ENCODE results near the gene TRAK1. TPM values are rescaled to one million over a fixed set of nuclear protein-coding genes. Genes with fewer than 3 reads are reported as not detected.
A peak's percentile ranks its signal among the peaks of the same experiment; 100 is the strongest.

The TRAK1 gene
- total and polyA plus RNA-seq, 4 donors = 18.2 to 65.4 (median 32.5) TPM

DNA sequence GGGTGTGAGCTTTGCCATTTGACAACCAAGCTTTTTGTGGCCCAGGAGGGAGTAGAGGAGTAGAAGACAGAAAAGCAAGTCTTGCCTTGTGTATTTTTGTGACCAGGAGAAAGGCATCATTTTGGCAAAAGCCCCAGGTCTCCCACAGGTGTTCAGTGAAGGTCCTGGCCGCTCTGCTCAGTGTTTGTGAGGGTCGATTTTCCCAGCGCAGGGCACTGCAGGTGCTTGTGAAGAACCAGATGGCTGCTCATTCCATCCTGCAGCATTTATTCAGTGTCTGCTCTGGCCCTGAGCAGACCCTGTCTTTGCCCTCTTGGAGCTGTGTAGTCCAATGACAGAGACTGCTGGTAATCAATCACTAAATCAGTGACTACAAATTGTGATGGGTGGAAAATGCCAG, 19.5 kb downstream of the TRAK1 start:
- no peak overlapping the region for H3K4me3 ChIP-seq
- H3K9ac ChIP-seq (ENCODE audit: insufficient read depth in 1 of 2, low read length in 2 of 2) = no peak overlapping the region
- no peaks in the 10 kb centered on the region for H3K9me3 ChIP-seq (ENCODE audit: control insufficient read depth in 4 of 4, insufficient read depth in 3 of 4, low read length in 3 of 4)
- 95 to 97% methylated on average over 3 of the region's 3 CpGs for WGBS, 2 donors
- H3K36me3 ChIP-seq (ENCODE audit: control insufficient read depth in 4 of 4, insufficient read depth in 4 of 4, low read length in 4 of 4) = no peaks in the 10 kb centered on the region
- peaks cover 0 to 5% (median 0%) of the 10 kb centered on the region in 5 donors for H3K4me1 ChIP-seq (ENCODE audit: control insufficient read depth in 5 of 5, insufficient read depth in 5 of 5, low read length in 5 of 5)
- no peak for ATAC-seq (ENCODE audit: insufficient read depth, low FRiP score)
- no peak for DNase-seq
- no peaks in the 10 kb centered on the region for H3K27me3 ChIP-seq (ENCODE audit: control insufficient read depth in 3 of 3, insufficient read depth in 3 of 3, low read length in 2 of 3)
- TF ChIP-seq, protein P1, sequence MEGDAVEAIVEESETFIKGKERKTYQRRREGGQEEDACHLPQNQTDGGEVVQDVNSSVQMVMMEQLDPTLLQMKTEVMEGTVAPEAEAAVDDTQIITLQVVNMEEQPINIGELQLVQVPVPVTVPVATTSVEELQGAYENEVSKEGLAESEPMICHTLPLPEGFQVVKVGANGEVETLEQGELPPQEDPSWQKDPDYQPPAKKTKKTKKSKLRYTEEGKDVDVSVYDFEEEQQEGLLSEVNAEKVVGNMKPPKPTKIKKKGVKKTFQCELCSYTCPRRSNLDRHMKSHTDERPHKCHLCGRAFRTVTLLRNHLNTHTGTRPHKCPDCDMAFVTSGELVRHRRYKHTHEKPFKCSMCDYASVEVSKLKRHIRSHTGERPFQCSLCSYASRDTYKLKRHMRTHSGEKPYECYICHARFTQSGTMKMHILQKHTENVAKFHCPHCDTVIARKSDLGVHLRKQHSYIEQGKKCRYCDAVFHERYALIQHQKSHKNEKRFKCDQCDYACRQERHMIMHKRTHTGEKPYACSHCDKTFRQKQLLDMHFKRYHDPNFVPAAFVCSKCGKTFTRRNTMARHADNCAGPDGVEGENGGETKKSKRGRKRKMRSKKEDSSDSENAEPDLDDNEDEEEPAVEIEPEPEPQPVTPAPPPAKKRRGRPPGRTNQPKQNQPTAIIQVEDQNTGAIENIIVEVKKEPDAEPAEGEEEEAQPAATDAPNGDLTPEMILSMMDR (IDR thresholded peaks at IDR 0.05; ENCODE audit: control extremely low read depth, extremely low read depth) = no peak
- no peak overlapping the region for H3K27ac ChIP-seq (ENCODE audit: low read depth in 1 of 2, low read length in 1 of 2)

DNA sequence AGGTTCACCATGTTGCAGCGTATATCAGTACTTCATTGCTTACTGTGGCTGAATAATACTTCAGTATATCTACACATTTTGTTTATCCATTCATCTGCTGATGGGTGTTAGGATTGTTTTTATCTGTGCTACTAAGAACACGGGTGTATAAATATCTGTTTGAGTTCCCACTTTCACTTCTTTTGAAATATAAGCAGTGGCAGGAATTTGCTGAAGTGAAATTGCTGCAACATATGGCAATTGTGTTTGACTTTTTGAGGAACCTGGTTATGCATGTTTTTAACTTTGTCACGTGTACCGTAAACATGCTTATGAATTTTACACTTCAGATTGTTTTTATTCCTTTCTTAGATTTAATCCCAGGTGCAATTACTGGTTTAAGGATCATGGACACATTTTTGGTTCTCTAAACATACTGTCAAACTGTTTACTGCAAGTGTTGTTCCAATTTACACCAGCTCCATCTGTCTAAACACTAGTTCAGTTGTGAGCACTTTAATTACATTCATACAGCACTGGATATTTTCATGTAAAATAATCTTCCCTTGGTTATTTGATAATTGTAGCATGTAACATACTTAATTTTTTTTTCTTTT, 23.1 kb downstream of the TRAK1 start:
- WGBS, 2 donors = 41 to 46% methylated on average over 4 of the region's 4 CpGs
- Histone ChIP-seq H3K36me3 (ENCODE audit: control insufficient read depth in 4 of 4, insufficient read depth in 4 of 4, low read length in 4 of 4) (no peaks in the 10 kb centered on the region), H3K27ac (ENCODE audit: low read depth in 1 of 2, low read length in 1 of 2) (no peak overlapping the region), H3K9ac (ENCODE audit: insufficient read depth in 1 of 2, low read length in 2 of 2) (no peak overlapping the region), H3K4me1 (ENCODE audit: control insufficient read depth in 5 of 5, insufficient read depth in 5 of 5, low read length in 5 of 5) (peaks cover 0 to 13% (median 3%) of the 10 kb centered on the region in 5 donors), H3K9me3 (ENCODE audit: control insufficient read depth in 4 of 4, insufficient read depth in 3 of 4, low read length in 3 of 4) (no peaks in the 10 kb centered on the region), H3K4me3 (no peak overlapping the region), H3K27me3 (ENCODE audit: control insufficient read depth in 3 of 3, insufficient read depth in 3 of 3, low read length in 2 of 3) (no peaks in the 10 kb centered on the region)
- no peak for DNase-seq
- ATAC-seq (ENCODE audit: insufficient read depth, low FRiP score) = no peak
- TF ChIP-seq, protein P1 (IDR thresholded peaks at IDR 0.05; ENCODE audit: control extremely low read depth, extremely low read depth) = no peak

DNA sequence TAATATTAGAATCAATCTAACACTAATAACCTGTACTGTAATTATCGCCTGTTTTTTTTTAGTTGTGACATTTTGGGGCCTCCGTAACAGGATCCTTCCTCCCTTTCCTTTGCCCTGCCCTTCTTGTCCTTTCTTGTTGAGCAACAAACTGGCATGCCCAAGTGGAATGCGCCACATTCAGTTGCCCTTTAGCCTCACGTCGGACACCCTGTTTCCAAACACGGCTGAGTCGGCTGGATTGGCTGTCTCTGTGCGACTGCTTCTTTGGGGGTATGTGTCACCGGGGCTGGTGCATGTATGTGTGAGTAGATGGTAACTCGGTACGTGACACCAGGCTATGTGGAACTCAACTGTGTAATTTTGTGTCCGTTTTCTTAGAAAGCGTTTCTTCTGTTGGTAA, 24.1 kb downstream of the TRAK1 start:
- Histone ChIP-seq H3K4me3 (no peak overlapping the region), H3K9ac (ENCODE audit: insufficient read depth in 1 of 2, low read length in 2 of 2) (no peak overlapping the region), H3K9me3 (ENCODE audit: control insufficient read depth in 4 of 4, insufficient read depth in 3 of 4, low read length in 3 of 4) (no peaks in the 10 kb centered on the region), H3K27me3 (ENCODE audit: control insufficient read depth in 3 of 3, insufficient read depth in 3 of 3, low read length in 2 of 3) (no peaks in the 10 kb centered on the region), H3K4me1 (ENCODE audit: control insufficient read depth in 5 of 5, insufficient read depth in 5 of 5, low read length in 5 of 5) (peaks cover 0 to 19% (median 3%) of the 10 kb centered on the region in 5 donors), H3K36me3 (ENCODE audit: control insufficient read depth in 4 of 4, insufficient read depth in 4 of 4, low read length in 4 of 4) (no peaks in the 10 kb centered on the region), H3K27ac (ENCODE audit: low read depth in 1 of 2, low read length in 1 of 2) (peak overlapping the region in 1 of 2 donors; percentile 38)
- ATAC-seq (ENCODE audit: insufficient read depth, low FRiP score) (no peak), DNase-seq (no peak)
- TF ChIP-seq, protein P1 (IDR thresholded peaks at IDR 0.05; ENCODE audit: control extremely low read depth, extremely low read depth) = no peak
- 55 to 65% methylated on average over 13 of the region's 13 CpGs for WGBS, 2 donors

DNA sequence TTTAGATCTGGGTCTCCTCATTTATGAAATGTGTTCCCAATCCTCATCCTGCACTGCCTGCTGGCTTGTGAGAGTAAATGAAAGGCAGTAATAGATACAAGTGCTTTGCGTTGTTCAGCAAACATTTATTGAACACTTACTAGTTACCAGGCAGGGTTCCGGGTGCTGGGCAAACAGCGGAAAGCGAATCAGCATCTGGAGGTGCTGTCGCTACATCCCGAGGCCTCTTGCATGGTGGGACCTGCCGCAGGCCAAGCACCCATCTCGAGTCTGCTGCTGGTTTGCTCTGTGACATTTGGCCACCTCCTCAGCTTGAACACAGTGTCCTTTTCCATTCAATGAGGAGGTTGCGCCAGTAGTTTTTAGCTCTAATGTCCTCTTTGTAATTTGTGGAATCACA, 24.8 kb downstream of the TRAK1 start:
- Histone ChIP-seq H3K4me1 (ENCODE audit: control insufficient read depth in 5 of 5, insufficient read depth in 5 of 5, low read length in 5 of 5) (peaks cover 0 to 19% (median 3%) of the 10 kb centered on the region in 5 donors), H3K4me3 (no peak overlapping the region), H3K27ac (ENCODE audit: low read depth in 1 of 2, low read length in 1 of 2) (peak overlapping the region in 1 of 2 donors; percentile 38), H3K9ac (ENCODE audit: insufficient read depth in 1 of 2, low read length in 2 of 2) (no peak overlapping the region), H3K36me3 (ENCODE audit: control insufficient read depth in 4 of 4, insufficient read depth in 4 of 4, low read length in 4 of 4) (no peaks in the 10 kb centered on the region), H3K27me3 (ENCODE audit: control insufficient read depth in 3 of 3, insufficient read depth in 3 of 3, low read length in 2 of 3) (no peaks in the 10 kb centered on the region), H3K9me3 (ENCODE audit: control insufficient read depth in 4 of 4, insufficient read depth in 3 of 4, low read length in 3 of 4) (no peaks in the 10 kb centered on the region)
- ATAC-seq (ENCODE audit: insufficient read depth, low FRiP score) = no peak
- DNase-seq = no peak
- TF ChIP-seq, protein P1 (IDR thresholded peaks at IDR 0.05; ENCODE audit: control extremely low read depth, extremely low read depth) = no peak
- 92 to 96% methylated on average over 9 of the region's 9 CpGs for WGBS, 2 donors

All from lung (tissue), 12 donors.